ENCODE results near the gene OPA3.
A peak's percentile ranks its signal among the peaks of the same experiment; 100 is the strongest.

Gene OPA3

DNA sequence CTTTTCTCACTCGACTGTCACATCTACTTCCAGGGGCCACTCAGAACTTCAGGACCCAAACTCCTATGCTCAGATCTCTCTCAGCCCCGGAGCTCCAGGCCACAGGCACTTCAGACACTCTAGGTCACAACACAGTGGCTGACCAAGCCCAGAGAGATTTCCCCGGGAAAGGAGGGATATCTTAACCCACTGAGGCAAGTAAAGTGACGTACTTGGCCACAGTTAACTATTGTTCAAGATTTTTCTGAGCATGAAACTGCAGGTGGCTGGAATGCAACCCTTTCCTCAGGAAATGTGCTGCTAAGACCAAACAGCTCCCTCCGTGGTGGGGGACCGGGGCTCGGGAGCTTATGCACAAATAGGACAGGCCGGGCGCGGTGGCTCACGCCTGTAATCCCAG is 23.9 kb downstream of the OPA3 start:
- DNase-seq, result no peak

GRCh38 chr19:45560038-45560437 is 24.6 kb downstream of the OPA3 start:
- DNase-seq, result no peak

DNA sequence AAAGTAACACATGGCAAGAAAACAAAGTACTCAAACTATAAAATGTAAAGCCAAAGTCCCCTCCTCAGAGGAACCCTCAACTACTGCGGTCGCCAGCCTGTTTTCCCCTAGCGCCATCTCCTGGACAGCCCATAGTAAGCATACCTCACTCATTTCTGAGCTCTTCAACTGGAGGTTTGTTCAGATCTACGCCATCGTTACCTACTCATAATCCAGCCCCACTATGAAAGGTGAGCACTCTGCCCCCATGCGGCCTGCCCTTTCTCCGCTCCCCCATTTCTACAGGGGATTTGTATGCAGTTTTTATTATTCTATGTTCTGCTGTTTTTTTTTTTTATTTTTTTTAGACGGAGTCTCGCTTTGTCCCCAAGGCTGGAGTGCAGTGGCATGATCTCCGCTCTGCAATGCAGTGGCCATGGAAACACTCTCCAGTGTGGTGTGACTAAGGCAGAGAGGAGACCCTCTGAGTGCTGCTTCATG is 26.2 kb downstream of the OPA3 start:
- peak; percentile 76 for DNase-seq

DNA sequence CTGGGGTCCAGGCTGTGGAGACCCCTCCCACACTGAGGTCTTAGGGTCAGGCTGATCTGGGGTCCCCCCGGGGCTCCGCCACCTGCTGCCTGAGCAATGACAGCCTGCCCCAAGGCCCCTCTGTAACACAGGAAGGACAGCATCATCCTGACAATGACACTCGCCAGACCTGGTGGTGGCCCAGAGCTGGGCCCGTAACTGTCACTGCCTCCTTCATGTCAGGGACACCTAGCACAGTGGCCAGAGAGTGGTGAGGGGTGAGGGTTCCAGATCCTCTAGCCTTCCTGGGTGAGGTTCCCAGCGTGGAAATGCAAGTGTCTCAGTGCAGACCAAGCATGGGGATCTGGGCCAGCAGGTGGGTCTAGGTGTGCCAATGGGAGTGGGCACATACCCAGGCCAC is 27.8 kb downstream of the OPA3 start:
- DNase-seq, result no peak

DNA sequence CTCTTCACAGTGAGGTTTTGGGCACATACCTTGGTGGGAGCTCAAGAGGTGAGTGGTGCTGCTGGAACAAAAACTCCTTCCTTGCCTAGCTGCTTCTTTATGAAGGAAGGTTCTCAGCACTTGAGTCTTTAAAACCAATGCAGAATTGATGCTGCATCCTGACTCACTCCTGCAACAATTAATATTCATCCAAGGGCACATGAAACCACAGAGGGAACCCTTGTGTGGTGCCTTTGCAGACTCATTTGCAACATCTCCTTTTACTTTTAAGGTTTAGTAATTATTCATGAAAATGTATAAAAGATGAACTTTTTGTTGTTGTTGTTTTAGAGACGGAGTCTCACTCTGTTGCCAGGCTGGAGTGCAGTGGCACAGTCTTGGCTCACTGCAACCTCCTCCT is 30.1 kb downstream of the OPA3 start:
- DNase-seq, result no peak

DNA sequence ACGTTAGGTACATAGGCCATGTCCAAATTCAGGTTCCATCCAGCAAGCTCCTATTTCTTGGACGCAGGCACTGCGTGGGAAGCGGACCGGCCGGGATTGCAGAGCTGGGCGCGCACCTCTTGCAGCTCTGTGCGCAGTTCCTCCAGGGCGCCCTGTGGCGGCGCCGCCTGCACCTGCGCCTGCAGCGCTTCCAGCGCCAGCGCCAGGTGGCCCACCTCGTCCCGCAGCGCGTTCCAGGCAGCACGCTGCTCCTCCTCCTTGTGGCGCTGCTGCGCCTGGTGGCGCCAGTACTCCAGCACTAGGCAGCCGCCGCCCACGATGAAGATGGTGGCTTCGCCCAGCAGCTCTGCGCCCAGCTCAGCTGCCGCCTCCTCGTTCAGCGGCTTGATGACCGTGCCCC is 31.1 kb downstream of the OPA3 start:
- no peak for DNase-seq

DNA sequence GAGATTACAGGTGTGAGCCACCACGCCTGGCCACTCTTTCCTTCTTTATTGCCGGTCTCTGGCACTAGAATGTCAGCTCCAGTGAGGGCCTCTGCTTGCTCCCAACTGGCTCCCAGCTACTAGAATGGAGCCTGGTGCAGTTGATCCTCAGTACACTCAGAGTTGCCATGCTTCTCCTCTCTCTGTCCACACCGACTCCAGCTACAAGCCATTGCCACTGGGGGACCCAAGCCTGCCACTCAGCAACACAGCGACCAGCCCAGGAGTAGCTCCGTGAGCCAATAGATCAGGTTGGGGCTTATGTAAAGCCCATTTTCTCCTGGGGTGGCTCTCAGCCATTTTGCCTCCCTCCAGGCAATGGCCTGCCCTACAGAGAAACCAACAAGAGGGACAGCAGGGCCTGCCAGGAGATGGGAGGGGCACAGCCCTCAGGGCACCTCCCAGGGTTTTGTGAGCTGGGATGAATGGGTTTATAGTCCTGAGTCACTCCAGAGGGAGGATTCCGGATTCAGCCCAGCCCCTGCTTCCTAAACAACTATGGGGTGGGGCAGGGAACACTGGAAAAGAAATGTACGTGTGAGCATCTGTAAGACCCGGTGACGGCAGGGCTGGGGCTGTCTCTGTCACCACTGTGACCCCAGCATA is 36.5 kb downstream of the OPA3 start:
- no peak for DNase-seq

DNA sequence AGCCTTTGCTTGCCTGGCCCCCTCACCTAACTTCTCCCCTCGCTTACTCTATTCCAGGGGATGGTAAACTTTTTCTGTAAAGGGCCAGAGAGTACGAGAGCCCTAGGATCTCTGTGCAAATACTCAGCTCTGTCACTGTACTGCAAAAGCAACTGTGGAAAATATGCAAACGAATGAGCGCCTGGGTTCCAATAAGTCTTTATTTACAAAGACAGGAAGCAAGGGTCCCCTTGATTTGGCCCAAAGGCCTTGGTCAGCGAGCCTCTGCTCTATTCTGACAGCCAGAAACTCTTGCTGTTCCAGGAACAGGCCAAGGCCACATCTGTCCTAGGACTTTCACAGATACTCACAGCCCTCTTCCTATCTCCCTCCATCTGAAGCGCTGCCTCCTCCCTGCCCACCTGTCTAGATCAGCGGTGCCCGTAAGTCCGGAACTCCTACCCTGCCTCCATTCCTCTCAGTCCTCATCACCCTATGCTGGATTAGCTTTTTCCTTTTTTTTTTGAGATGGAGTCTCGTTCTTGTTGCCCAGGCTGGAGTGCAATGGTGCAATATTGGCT is 37.3 kb downstream of the OPA3 start:
- DNase-seq, result no peak

- DNase-seq, result no peak
These were observed 42.4 kb downstream of the OPA3 start for GRCh38 chr19:45542234-45542668.

DNA sequence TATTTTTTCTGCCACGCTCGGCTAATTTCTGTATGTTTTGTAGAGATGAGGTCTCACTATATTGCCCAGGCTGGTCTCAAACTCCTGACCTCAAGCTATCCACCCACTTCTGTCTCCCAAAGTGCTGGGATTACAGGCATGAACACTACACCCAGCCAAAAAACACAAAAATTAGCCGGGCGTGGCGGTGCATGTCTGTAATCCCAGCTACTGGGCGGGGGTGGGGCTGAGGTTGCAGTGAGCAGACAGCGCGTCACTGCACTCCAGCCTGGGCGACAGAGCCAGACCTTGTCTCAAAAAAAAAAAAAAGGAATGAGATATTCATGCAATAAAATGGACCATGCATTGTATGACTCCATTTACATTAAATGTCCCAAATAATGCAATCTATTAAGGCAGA is 45.1 kb downstream of the OPA3 start:
- no peak for DNase-seq

DNA sequence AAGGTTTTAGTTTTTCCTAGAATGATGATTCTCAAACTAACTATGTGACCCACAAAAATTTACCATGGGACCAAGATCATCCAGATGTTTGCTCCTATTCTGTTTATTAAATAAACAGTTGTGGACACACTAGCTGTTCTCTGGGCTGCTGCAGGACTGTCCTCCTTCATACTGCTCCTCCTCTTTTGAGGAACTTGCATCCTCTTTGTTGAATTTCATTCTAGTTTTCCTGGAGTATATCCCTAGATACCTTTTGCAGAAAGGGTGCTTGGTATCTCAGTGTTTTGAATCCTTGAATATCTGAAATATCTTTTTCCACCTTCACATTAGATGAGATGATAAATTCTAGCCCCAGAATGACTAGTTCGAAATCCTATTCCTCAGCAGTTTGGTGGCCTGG is 53.3 kb downstream of the OPA3 start:
- DNase-seq, result no peak

DNA sequence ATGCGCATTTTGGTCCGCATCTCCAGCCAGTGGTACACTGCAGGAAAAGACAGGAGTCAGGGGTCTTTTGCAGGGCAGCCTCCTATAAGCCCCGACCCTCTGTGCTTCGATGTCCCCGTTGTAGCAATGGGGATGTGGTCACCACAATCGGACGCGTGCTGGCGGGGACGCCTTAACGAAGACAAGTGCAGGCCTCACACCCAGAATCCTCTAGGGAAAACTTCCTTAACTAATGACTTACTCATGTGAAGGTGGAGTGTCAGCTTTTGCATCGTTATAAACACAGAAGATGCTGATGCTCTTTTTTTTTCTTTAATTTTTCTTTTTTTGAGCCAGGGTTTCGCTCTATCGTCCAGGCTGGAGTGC is 55.2 kb downstream of the OPA3 start:
- DNase-seq, result no peak

GRCh38 chr19:45528744-45529419 is 55.7 kb downstream of the OPA3 start:
- DNase-seq, result peak; percentile 40

DNA sequence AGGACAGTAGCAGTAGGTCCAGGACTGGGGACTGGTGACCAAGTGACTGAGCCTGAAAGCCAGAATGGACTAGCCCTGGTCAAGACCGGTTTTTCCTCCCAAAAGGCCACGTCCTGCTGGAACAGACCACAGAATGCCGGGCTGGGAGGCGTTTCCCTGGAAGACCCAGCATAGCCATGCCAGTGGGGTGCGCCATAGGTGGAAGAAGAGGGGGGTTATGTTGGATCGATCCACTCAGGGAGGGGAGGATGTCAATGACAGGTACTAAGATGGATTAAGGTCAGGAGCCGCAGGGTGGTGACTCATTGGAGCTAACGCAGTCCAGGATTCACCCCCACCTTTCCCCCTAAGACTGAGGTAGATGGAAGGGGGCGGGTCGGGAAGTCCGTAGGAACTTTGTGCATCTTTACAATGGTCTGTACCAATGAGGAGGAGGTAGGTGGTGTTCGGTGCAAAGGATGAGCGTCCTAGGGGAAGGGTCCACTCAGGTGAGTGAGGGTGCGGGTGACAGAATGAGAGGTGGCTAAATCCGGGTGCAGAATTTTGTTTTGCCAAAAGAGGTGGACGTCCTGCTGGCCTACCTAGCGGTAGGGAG is 56.4 kb downstream of the OPA3 start:
- DNase-seq, result no peak

DNA sequence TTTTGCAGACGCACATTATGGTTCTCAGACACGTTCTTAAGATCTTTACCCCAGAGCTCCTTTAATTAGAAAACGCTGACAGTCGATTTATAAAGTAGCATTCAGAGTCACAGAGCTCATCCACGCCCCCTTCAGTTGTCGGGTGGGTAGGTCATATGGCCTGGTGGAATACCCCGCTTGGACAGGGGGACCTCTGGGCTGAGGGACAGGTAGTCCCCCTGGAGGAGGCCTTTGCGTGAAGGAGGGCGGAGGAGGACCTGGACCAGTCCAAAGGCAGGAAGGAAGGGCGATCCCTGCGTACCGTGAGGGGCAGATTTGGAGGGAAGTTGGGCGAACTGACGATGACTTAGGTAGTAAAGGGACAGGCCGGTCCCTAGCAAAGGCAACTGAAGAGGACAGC is 56.9 kb downstream of the OPA3 start:
- DNase-seq, result no peak

DNA sequence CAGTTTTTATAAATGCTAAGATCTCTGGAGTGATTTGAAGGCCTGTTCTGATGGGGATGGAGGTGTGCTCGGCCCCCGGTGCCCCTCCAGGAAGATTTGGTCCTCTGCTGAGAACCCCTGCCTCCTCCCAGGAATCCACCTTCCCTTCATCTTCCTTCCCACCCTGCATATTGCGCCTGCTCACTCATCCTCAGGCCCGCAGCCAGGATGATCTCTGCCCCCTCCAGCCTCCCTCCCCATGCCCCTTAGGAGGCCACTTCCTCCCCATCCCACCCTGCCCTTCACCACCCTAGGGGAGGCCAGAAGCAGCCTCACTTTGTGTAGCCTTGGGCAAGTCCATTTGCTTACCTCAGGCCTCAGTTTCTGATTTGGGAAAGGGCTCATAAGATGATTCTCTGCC is 57.6 kb downstream of the OPA3 start:
- DNase-seq, result no peak

DNA sequence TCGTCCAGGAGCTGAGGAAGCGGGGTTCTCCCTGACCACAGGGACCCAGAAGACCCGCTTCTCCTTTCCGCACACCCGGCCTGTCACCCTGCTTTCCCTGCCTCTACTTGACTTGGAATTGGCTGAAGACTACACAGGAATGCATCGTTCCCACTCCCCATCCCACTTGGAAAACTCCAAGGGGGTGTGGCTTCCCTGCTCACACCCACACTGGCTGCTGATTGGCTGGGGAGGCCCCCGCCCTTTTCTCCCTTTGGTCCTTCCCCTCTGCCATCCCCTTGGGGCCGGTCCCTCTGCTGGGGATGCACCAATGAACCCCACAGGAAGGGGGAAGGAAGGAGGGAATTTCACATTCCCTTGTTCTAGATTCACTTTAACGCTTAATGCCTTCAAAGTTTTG is 58.5 kb downstream of the OPA3 start:
- no peak for DNase-seq

DNA sequence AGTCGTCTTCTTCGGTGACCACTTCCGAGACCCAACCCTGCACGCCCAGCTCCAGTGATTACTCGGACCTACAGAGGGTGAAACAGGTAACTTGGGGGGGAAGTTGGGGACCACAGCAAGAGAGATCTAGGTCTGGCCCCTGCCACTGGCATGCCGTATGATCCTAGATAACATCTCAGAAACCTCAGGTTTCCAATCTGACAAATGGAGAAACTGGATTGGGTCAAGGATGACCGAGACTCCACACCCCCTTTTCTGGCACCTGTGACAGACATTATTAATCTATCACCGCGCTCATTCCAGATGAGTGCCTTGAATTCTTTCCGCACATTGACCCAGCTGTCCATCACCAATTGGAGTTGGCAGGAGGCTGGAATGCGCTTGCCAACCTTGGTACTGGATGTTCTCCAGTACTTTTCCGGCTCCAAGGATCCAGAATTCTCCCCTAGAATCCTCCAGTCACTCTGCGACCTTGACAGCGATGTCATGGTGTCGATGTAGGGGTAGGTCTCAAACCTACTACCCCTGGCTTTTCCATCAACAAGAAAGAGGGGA is 60.0 kb downstream of the OPA3 start:
- no peak for DNase-seq

DNA sequence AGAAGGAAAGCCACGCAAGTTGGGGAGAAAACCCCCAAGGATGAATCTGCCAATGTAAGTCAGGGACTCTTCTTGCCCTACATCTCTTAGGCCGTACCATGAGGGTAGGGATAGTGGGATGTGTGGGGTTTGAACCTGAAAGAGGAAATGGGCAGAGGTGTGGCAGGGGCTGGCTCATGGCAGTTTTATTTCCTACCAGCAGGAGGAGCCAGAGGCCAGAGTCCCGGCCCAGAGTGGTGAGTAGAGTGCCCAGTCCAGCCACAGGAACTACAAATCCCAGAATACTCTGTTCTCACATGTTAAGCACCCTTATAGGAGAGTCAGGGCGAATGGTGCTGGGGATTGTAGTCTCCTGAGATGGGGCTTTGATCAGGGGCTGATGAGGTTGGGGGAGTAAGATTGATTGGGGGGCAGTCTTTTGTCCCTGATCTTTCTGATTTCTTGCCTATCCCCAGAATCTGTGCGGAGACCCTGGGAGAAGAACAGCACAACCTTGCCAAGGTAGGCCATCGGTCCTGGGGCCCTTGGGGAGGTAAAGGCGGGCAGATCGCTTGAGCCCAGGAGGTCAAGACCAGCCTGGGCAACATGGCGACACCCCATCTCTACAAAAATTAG is 60.9 kb downstream of the OPA3 start:
- DNase-seq, result peak; percentile 75

- no peak for DNase-seq
These were observed 62.3 kb downstream of the OPA3 start for GRCh38 chr19:45522010-45522941.

GRCh38 chr19:45518469-45518826 is 66.2 kb downstream of the OPA3 start:
- no peak for DNase-seq

Measured in CD4-positive, alpha-beta T cell treated with Interleukin-17A for 4 hours (primary cell).